Measurements from ENCODE around the gene SMG6.
A peak's percentile ranks its signal among the peaks of the same experiment; 100 is the strongest.
"Not testable (repeated sequence)": the region's sequence is repeated elsewhere in the genome, so short reads cannot be mapped to it uniquely, and the experiment has no call there.

The SMG6 gene

GRCh38 chr17:2028234-2028614 is 275.4 kb downstream of the SMG6 start:
- no peak for DNase-seq (ENCODE audit: low read depth, low spot score)

- DNase-seq (ENCODE audit: low read depth, low spot score): no peak
These were observed 275.9 kb downstream of the SMG6 start for GRCh38 chr17:2027528-2028233.

- no peak for DNase-seq (ENCODE audit: low read depth, low spot score)
These were observed 277.8 kb downstream of the SMG6 start for GRCh38 chr17:2025622-2026309.

- DNase-seq (ENCODE audit: low read depth, low spot score): peak; percentile 29
These were observed 278.4 kb downstream of the SMG6 start, which contains the start of gene RTN4RL1 for GRCh38 chr17:2025220-2025621. Gene RTN4RL1, minus strand, starts transcription at chr17:2025334. Its CDS starts 469 bp downstream, at chr17:2024865.

- no peak for DNase-seq (ENCODE audit: low read depth, low spot score)
These were observed 278.9 kb downstream of the SMG6 start for GRCh38 chr17:2024572-2025219.

- no peak for DNase-seq (ENCODE audit: low read depth, low spot score)
These were observed 279.7 kb downstream of the SMG6 start for GRCh38 chr17:2023692-2024571.

GRCh38 chr17:2023256-2023655 is 280.3 kb downstream of the SMG6 start:
- DNase-seq (ENCODE audit: low read depth, low spot score): no peak

- DNase-seq (ENCODE audit: low read depth, low spot score): no peak
These were observed 280.8 kb downstream of the SMG6 start for GRCh38 chr17:2022647-2023240.

- DNase-seq (ENCODE audit: low read depth, low spot score): no peak
These were observed 282.9 kb downstream of the SMG6 start for GRCh38 chr17:2020721-2021120.

- no peak for DNase-seq (ENCODE audit: low read depth, low spot score)
These were observed 283.9 kb downstream of the SMG6 start for GRCh38 chr17:2019723-2020122.

GRCh38 chr17:2018716-2019510 is 284.7 kb downstream of the SMG6 start:
- DNase-seq (ENCODE audit: low read depth, low spot score): no peak

- DNase-seq (ENCODE audit: low read depth, low spot score): no peak
These were observed 286.2 kb downstream of the SMG6 start for GRCh38 chr17:2017274-2017941.

GRCh38 chr17:2016494-2016893 is 287.1 kb downstream of the SMG6 start:
- no peak for DNase-seq (ENCODE audit: low read depth, low spot score)

GRCh38 chr17:2015314-2015713 is 288.3 kb downstream of the SMG6 start:
- DNase-seq (ENCODE audit: low read depth, low spot score): no peak

GRCh38 chr17:2013994-2014317 is 289.6 kb downstream of the SMG6 start:
- no peak for DNase-seq (ENCODE audit: low read depth, low spot score)

GRCh38 chr17:2013220-2013993 is 290.2 kb downstream of the SMG6 start:
- DNase-seq (ENCODE audit: low read depth, low spot score): not testable (repeated sequence)

GRCh38 chr17:2012499-2012898 is 291.1 kb downstream of the SMG6 start:
- no peak for DNase-seq (ENCODE audit: low read depth, low spot score)

GRCh38 chr17:2011411-2012371 is 291.9 kb downstream of the SMG6 start:
- no peak for DNase-seq (ENCODE audit: low read depth, low spot score)

All from activated naive CD8-positive, alpha-beta T cell treated with anti-CD3 and anti-CD28 coated beads, Interleukin-2, amount 50 U/mL, for 16 hours (primary cell).